Heart right ventricle (tissue), 16 donors: Measurements from ENCODE around the gene PYROXD2. TPM values are rescaled to one million over a fixed set of nuclear protein-coding genes. Genes with fewer than 3 reads are reported as not detected.

Experiments
- ATAC-seq, 8 donors: fragments of 200-7000 bp; cut with Tn5 transposase; one replicate each; pipeline ENCODE4 v1.9.1; 2020; ENCODE audit warnings: mild to moderate bottlenecking in 8 of 8, moderate library complexity in 8 of 8, moderate number of reproducible peaks in 1 of 8
- DNase-seq, 2 donors: peaks; one replicate each; pipeline ENCODE4 v3.0.0-alpha.2; 2020
- H3K27ac ChIP-seq, 10 donors: fragments of 200-600 bp; sonication (generic) in 2 of 10; one replicate each; pipeline versions ENCODE4 v1.5.0 to v1.8.0; 2020 to 2022; ENCODE audit warnings: mild to moderate bottlenecking in 3 of 10
- H3K27me3 ChIP-seq, 7 donors: fragments of 200-600 bp; one replicate each; pipeline ENCODE4 v1.8.0; 2021 to 2022; ENCODE audit warnings: mild to moderate bottlenecking in 2 of 7
- H3K36me3 ChIP-seq, 9 donors: fragments of 200-600 bp; sonication (generic) in 1 of 9; one replicate each; pipeline versions ENCODE4 v1.5.0 to v1.8.0; 2020 to 2022; ENCODE audit warnings: mild to moderate bottlenecking in 2 of 9
- H3K4me1 ChIP-seq, 9 donors: fragments of 200-600 bp; sonication (generic) in 1 of 9; one replicate each; pipeline versions ENCODE4 v1.5.0 to v1.8.0; 2020 to 2022; ENCODE audit warnings: mild to moderate bottlenecking in 4 of 9
- H3K4me3 ChIP-seq, 10 donors: fragments of 200-600 bp; sonication (generic) in 2 of 10; one replicate each; pipeline versions ENCODE4 v1.5.0 to v1.8.0; 2020 to 2022; ENCODE audit warnings: mild to moderate bottlenecking in 7 of 10, moderate library complexity in 2 of 10
- H3K9me3 ChIP-seq, 11 donors: fragments of 200-600 bp in 10 of 11; sonication (generic) in 2 of 11; one replicate each; pipeline versions ENCODE4 v1.5.0 to v1.8.0; 2013 to 2022; ENCODE audit warnings: mild to moderate bottlenecking in 2 of 11, control low read depth in 1 of 11, moderate library complexity in 1 of 11
- whole genome bisulfite sequencing, 2 donors: extraction: QIAGEN DNeasy Blood & Tissue Kit; methylation state at CpG; one replicate each; pipeline ENCODE4 v1.1.7; 2013; ENCODE audit warnings: inconsistent platforms in 1 of 2; 5-methylcytosine and 5-hydroxymethylcytosine counted together
- intact Hi-C, 10 donors: fragments of 100-400 bp; cut with DNase I; formaldehyde crosslinking; loops; one replicate each; pipeline versions ENCODE4 v1.11.1 to v1.14.2; 2022
- polyA plus RNA-seq, 2 donors: library from polyadenylated mRNA; stranded (reverse); fragments of 200-250 nt; gene quantifications; one replicate each; pipeline ENCODE4 v1.2.3, GENCODE V29; 2013
- total RNA-seq, 10 donors: library from RNA; stranded (reverse); fragmentation: NEBNext Ultra II Directional in 3 of 10; extraction: Animal tissue kit (Norgen Biotek cat#: 25700) in 3 of 10; gene quantifications; one replicate each; pipeline versions ENCODE4 v1.2.1 to v1.2.4, GENCODE V29; 2021 to 2023
- TF ChIP-seq, protein P1 (sequence below), 9 donors: fragments of 200-600 bp; sonication (generic) in 2 of 9; IDR thresholded peaks; one replicate each; pipeline versions ENCODE4 v1.5.0 to v1.8.0; 2021 to 2022; ENCODE audit warnings: antibody characterized with exemption in 9 of 9, mild to moderate bottlenecking in 5 of 9, moderate library complexity in 1 of 9
- donor health status: Arrhythmogenic right ventricular cardiomyopathy.
- donor health status: ischemic (EF 13 %, LVEDD 7.1; RV severe dilation, severe dysfunction).
- donor health status: healthy with polysubstance abuse.
- donor health status: DM: no; HTN: yes; CAD: no.
- donor health status: DM: no; HTN: no; CAD: no.
- donor health status: ischemic (EF 25% LVEDD 6.9; RV normal size, moderate dysfunction).
- donor health status: ischemic (EF 25% LVEDD 5.7; RV mildly dilated, moderate dysfunction).
- donor health status: healthy.
- donor health status: DM: yes; HTN: yes; CAD: no.
- donor health status: Ischemic cardiomyopathy.
- donor health status: ischemic (EF 35%, LVEDD 5.7; RV mildly dilated, moderate dysfunction).
- donor health status: nonischemic (EF 11% LVEDD 7.7; RV severe dilation, severe dysfunction).
- donor health status: DM: yes; HTN: yes; CAD: no.
- donor health status: PGD.
- donor health status: ischemic (EF 29% LVEDD 5.4; RV normal size, mild dysfunction).
- donor health status: nonischemic (EF 23%, LVEDD 6.1; RV moderate dilation, normal function).

PYROXD2 gene
- total and polyA plus RNA-seq, 12 donors: 3.1 to 31.2 (median 13.9) TPM

DNA sequence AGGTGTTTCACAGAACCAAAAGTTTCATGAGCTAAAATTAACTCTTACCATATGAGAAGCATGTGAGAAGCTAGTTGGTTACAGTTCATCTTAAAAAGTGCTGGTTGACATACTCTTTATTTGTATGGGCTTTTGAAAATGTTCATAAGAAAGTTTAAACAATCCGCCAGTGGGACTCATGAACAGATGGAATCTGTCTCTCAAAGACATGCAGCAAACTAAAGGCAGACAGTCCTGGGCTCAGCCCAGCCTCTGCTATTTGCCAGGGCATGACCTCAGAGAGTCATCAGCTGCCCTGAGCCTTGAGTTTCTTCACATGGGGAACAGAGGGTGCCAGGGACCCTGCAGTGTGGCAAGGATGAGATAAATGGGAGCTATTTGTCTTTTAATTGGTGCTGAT lies 3.2 kb downstream of the PYROXD2 start:
- Histone ChIP-seq H3K27ac (peak overlapping the region in 1 of 10 donors; percentile 2), H3K4me3 (no peak overlapping the region), H3K36me3 (peaks cover 0 to 12% (median 0%) of the 10 kb centered on the region in 9 donors), H3K27me3 (no peaks in the 10 kb centered on the region), H3K9me3 (no peaks in the 10 kb centered on the region), H3K4me1 (peaks cover 16 to 53% (median 35%) of the 10 kb centered on the region in 9 donors)
- intact Hi-C loops: loop anchor here in 3 of 10 donors (5.0 to 10.0 kb wide), 2 partner anchors 69 to 147 kb away; partner anchors contain the start of gene LOXL4 (in 2 of the 3)
- TF ChIP-seq, protein P1, sequence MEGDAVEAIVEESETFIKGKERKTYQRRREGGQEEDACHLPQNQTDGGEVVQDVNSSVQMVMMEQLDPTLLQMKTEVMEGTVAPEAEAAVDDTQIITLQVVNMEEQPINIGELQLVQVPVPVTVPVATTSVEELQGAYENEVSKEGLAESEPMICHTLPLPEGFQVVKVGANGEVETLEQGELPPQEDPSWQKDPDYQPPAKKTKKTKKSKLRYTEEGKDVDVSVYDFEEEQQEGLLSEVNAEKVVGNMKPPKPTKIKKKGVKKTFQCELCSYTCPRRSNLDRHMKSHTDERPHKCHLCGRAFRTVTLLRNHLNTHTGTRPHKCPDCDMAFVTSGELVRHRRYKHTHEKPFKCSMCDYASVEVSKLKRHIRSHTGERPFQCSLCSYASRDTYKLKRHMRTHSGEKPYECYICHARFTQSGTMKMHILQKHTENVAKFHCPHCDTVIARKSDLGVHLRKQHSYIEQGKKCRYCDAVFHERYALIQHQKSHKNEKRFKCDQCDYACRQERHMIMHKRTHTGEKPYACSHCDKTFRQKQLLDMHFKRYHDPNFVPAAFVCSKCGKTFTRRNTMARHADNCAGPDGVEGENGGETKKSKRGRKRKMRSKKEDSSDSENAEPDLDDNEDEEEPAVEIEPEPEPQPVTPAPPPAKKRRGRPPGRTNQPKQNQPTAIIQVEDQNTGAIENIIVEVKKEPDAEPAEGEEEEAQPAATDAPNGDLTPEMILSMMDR (IDR thresholded peaks at IDR 0.05): no peak
- ATAC-seq (no peak), DNase-seq (no peak)
- WGBS, 2 donors: 61 to 75% methylated on average over 1 of the region's 1 CpG

DNA sequence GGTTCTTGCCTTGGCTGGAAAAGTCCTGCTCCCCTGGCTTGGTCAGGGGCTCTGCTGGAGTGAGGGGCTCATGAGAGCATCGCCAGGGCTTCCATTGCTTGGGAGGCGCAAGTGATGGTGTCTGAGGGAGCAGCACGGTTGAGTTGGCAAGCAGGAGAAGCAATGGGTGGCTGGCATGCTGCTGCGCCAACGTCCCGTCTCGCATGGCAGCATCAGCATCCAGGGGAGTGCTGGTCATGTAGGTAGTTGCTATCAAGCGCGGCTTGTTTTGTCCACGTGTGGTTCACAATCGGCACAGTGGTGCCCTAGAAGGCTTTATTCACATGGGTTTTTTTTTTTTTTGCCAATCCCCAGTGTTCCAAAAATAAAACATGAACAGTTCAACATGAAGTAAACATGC lies 3.8 kb downstream of the PYROXD2 start:
- intact Hi-C loops: loop anchor here in 3 of 10 donors (5.0 to 10.0 kb wide), 2 partner anchors 69 to 146 kb away; partner anchors contain the start of gene LOXL4 (in 2 of the 3)

DNA sequence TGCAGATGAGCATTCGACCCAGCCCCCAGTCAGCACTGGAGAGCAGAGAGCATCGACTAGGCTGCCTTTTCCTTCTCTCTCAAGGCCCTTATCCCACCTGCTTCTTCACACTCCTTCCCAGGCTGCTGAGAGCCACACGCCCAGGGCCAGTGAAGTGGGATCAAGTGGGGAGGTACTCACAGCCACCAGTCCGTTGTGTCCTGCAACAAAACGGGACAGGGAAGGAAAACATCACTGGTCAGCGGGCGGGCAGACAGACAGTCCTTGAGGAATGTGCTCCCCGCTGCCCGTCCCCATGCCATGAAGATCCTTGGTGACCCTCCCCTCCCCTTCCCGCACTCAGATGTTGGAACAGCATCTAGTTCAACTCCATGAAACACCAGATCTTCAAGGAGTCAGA lies 4.2 kb downstream of the PYROXD2 start:
- intact Hi-C loops: loop anchor here in 3 of 10 donors (5.0 to 10.0 kb wide), 2 partner anchors 68 to 146 kb away; partner anchors contain the start of gene LOXL4 (in 2 of the 3)
- DNase-seq (no peak), ATAC-seq (no peak)
- Histone ChIP-seq H3K4me3 (no peak overlapping the region), H3K36me3 (peaks cover 0 to 7% (median 0%) of the 10 kb centered on the region in 9 donors), H3K9me3 (no peaks in the 10 kb centered on the region), H3K4me1 (peaks cover 16 to 51% (median 29%) of the 10 kb centered on the region in 9 donors), H3K27me3 (no peaks in the 10 kb centered on the region), H3K27ac (no peak overlapping the region)
- TF ChIP-seq, protein P1 (IDR thresholded peaks at IDR 0.05): no peak
- 82 to 87% methylated on average over 10 of the region's 10 CpGs for WGBS, 2 donors

More for the DNA sequence above, 3.8 kb downstream of the PYROXD2 start:
- Histone ChIP-seq H3K4me1 (peaks cover 16 to 55% (median 33%) of the 10 kb centered on the region in 9 donors), H3K27me3 (no peaks in the 10 kb centered on the region), H3K4me3 (no peak overlapping the region), H3K36me3 (peaks cover 0 to 7% (median 0%) of the 10 kb centered on the region in 9 donors), H3K27ac (no peak overlapping the region), H3K9me3 (no peaks in the 10 kb centered on the region)
- ATAC-seq: no peak
- TF ChIP-seq, protein P1 (IDR thresholded peaks at IDR 0.05): no peak
- 84 to 85% methylated on average over 11 of the region's 11 CpGs for WGBS, 2 donors
- DNase-seq: no peak

DNA sequence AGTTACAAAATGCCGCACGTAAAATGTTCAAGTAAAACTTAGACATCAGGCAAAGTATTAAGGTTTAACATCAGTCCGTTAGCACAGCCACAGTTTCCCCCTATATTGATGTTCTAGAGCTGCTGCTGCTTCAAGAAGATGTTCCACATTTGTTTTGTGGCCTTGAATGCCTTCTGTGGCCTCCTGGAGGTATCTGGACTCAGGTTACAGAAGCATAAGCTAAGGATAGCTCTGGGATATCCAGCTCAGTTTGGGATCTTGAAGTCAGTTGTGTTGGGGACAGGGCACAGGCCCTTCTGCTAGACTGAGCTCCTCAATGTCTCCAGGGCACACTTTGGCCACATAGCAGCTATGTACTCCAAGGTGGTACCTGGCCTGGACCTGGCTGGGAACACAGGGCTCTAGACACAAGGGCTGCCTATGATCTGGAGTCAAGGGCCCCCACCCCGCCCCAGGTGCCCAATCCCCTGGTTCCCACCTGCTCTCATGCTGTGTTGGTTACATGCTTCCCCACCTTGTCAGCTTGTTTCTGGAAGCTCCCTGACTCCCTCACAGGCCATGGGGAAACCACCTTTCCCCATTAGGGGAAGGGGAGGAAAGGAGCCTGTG lies 4.7 kb downstream of the PYROXD2 start:
- DNase-seq: no peak
- TF ChIP-seq, protein P1 (IDR thresholded peaks at IDR 0.05): no peak
- H3K4me1 ChIP-seq: peaks cover 12 to 46% (median 24%) of the 10 kb centered on the region in 9 donors
- no peak overlapping the region for H3K27ac ChIP-seq
- no peak overlapping the region for H3K4me3 ChIP-seq
- intact Hi-C loops: loop anchor here in 3 of 10 donors (5.0 to 10.0 kb wide), 2 partner anchors 68 to 145 kb away; partner anchors contain the start of gene LOXL4 (in 2 of the 3)
- ATAC-seq: no peak
- H3K9me3 ChIP-seq: no peaks in the 10 kb centered on the region
- peaks cover 0 to 13% (median 0%) of the 10 kb centered on the region in 9 donors for H3K36me3 ChIP-seq
- no peaks in the 10 kb centered on the region for H3K27me3 ChIP-seq
- 88 to 96% methylated on average over 4 of the region's 4 CpGs for WGBS, 2 donors
